Esophagus muscularis mucosa (tissue), 4 donors: Measurements from ENCODE around the gene OBP2A. TPM values are rescaled to one million over a fixed set of nuclear protein-coding genes. Genes with fewer than 3 reads are reported as not detected.

ENCODE experiments used
- DNase-seq: peaks from one replicate; pipeline ENCODE4 v3.0.0-alpha.2; 2017; ENCODE audit errors: extremely low spot score
- H3K27ac ChIP-seq, 4 donors: fragments of 200-600 bp; sonication (generic); replicated peaks in 1 of 4; 1 replicate in 3 of 4; 2 replicates in 1 of 4; pipeline ENCODE4 v1.5.1; 2016 to 2019; ENCODE audit warnings: mild to moderate bottlenecking in 1 of 4
- H3K27me3 ChIP-seq, 4 donors: fragments of 200-600 bp; sonication (generic); one replicate each; pipeline versions ENCODE4 v1.5.1 to v1.6.0; 2016 to 2019
- H3K36me3 ChIP-seq, 4 donors: fragments of 200-600 bp; sonication (generic); one replicate each; pipeline ENCODE4 v1.5.1; 2016 to 2019
- H3K4me1 ChIP-seq, 4 donors: fragments of 200-600 bp; sonication (generic); one replicate each; pipeline ENCODE4 v1.5.1; 2016 to 2019
- H3K4me3 ChIP-seq, 4 donors: fragments of 200-600 bp; sonication (generic); 1 replicate in 2 of 4; 2 replicates in 2 of 4; pipeline ENCODE4 v1.5.1; 2016 to 2019; ENCODE audit warnings: mild to moderate bottlenecking in 4 of 4, moderate library complexity in 1 of 4
- H3K9me3 ChIP-seq, 4 donors: fragments of 200-600 bp; sonication (generic); 1 replicate in 3 of 4; 2 replicates in 1 of 4; pipeline ENCODE4 v1.5.1; 2016 to 2019
- EP300 ChIP-seq: sonication (generic); formaldehyde crosslinking; IDR thresholded peaks from one replicate; pipeline ENCODE4 v1.6.1; 2017; ENCODE audit warnings: antibody characterized with exemption
- POLR2A ChIP-seq: fragments of 450-650 bp; IDR thresholded peaks from one replicate; pipeline ENCODE4 v1.6.1; 2017; ENCODE audit warnings: antibody characterized with exemption, moderate library complexity, mild to moderate bottlenecking, low read depth
- POLR2AphosphoS5 ChIP-seq, 2 donors: sonication (generic); formaldehyde crosslinking; IDR thresholded peaks; one replicate each; pipeline ENCODE4 v1.6.1; 2017; ENCODE audit warnings: antibody characterized with exemption in 2 of 2
- WGBS: methylation state at CpG from one replicate; pipeline ENCODE4 v1.1.5; 2018; 5-methylcytosine and 5-hydroxymethylcytosine counted together
- intact Hi-C: fragments of 100-400 bp; cut with DNase I; formaldehyde crosslinking; loops from one replicate; pipeline ENCODE4 v1.15.1; 2023
- total RNA-seq, 4 donors: library from RNA; depleted of rRNA; stranded (reverse); fragments of >200 nt; gene quantifications; one replicate each; pipeline versions ENCODE4 v1.1.0 to v1.2.1, GENCODE V29; 2016
- TF ChIP-seq, protein P1 (sequence below), 3 experiments: fragments of 200-600 bp in 2 of 3; fragments of 450-650 bp in 1 of 3; sonication (generic) in 2 of 3; IDR thresholded peaks; one replicate each; pipeline ENCODE4 v1.5.1; 2017 to 2019; ENCODE audit warnings: antibody characterized with exemption in 3 of 3, mild to moderate bottlenecking in 2 of 3, moderate library complexity in 1 of 3

The OBP2A gene
- total RNA-seq, 4 donors from 2014 or later, result not detected

DNA sequence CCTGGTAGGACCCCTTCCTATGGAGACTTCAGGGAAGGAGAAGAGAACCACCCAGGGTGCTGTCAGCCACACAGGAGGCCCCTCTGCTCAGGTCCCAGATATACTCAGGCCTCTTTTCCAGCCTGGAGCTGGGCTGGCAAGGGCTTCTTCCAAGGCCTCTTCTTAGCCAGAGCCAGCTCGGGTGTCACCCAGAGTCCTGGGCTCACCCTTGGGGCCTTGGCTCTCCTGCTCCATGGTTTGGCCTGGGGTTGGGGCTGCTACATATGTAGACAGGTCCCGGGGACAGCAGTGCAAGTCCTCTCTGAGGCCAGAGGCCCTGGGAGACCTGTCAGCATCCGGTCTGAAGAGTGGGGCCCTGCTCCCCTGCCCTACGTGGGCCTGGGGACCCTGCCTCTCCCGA is 38.4 kb downstream of the OBP2A start:
- DNase-seq, result no peak
- no peaks in the 10 kb centered on the region for H3K4me1 ChIP-seq
- H3K9me3 ChIP-seq, result no peaks in the 10 kb centered on the region
- H3K4me3 ChIP-seq, result no peak overlapping the region
- no peak for TF ChIP-seq EP300
- no peaks in the 10 kb centered on the region for H3K36me3 ChIP-seq
- no peak overlapping the region for H3K27ac ChIP-seq
- 67% methylated on average over 1 of the region's 5 CpGs for WGBS
- intact Hi-C loops, result no loop called here
- H3K27me3 ChIP-seq, result peaks cover 0 to 82% (median 2%) of the 10 kb centered on the region in 4 donors

DNA sequence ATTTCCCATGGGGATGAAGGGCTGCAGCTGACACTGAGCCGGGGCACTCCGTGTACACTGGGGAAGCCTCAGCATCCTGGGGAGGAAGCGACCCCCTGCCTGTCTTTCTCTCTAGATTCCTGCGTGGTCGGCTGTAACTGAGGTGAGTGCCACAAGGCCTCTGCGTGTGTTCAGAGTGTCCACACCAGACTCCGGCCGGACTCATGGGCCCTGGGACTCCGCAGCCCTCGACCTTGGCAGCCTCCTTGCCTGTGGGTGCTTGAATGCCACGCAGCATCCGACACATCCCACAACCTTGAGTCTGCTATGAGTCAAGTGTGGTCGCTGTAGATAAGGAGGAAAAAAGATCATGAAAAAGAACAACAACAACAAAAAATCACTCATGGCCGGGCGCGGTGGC is 39.0 kb downstream of the OBP2A start:
- H3K4me3 ChIP-seq, result no peak overlapping the region
- 67% methylated on average over 14 of the region's 16 CpGs for WGBS
- no peak overlapping the region for H3K27ac ChIP-seq
- H3K36me3 ChIP-seq, result no peaks in the 10 kb centered on the region
- intact Hi-C loops, result no loop called here
- H3K27me3 ChIP-seq, result peaks cover 0 to 81% (median 2%) of the 10 kb centered on the region in 4 donors
- H3K4me1 ChIP-seq, result no peaks in the 10 kb centered on the region
- no peak for DNase-seq
- H3K9me3 ChIP-seq, result no peaks in the 10 kb centered on the region
- no peak for TF ChIP-seq POLR2A
- TF ChIP-seq POLR2AphosphoS5 (IDR thresholded peaks at IDR 0.05), result no peak
- TF ChIP-seq, protein P1, sequence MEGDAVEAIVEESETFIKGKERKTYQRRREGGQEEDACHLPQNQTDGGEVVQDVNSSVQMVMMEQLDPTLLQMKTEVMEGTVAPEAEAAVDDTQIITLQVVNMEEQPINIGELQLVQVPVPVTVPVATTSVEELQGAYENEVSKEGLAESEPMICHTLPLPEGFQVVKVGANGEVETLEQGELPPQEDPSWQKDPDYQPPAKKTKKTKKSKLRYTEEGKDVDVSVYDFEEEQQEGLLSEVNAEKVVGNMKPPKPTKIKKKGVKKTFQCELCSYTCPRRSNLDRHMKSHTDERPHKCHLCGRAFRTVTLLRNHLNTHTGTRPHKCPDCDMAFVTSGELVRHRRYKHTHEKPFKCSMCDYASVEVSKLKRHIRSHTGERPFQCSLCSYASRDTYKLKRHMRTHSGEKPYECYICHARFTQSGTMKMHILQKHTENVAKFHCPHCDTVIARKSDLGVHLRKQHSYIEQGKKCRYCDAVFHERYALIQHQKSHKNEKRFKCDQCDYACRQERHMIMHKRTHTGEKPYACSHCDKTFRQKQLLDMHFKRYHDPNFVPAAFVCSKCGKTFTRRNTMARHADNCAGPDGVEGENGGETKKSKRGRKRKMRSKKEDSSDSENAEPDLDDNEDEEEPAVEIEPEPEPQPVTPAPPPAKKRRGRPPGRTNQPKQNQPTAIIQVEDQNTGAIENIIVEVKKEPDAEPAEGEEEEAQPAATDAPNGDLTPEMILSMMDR (IDR thresholded peaks at IDR 0.05), result no peak
- TF ChIP-seq EP300, result no peak

DNA sequence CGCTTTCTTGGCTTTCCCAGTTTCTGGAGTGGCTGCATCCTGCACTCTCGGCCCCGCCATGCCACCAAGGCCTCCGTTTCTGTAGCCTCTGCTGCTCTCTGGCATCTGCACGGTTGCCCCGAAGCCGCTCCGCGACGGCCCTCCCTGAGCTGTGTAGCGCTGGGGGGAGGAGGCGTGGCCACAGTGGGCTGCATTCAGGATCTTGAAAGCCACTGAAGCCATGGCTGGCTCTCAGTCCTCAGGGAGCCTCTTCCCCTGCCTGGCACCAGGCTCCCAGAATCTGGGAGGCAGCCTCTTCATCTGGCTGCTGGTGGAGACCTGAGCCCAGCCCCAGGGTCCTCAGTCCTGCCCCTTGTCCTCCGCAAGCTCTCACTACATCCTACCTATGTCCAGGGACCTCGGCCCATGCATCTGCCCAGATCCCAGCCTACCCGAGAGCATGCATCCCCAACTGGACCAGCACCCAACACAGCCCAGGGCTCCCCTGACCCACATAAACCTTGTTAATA is 40.7 kb downstream of the OBP2A start:
- Histone ChIP-seq H3K27ac (no peak overlapping the region), H3K9me3 (no peaks in the 10 kb centered on the region), H3K36me3 (no peaks in the 10 kb centered on the region), H3K4me1 (no peaks in the 10 kb centered on the region), H3K27me3 (peaks cover 0 to 83% (median 0%) of the 10 kb centered on the region in 4 donors), H3K4me3 (no peak overlapping the region)
- intact Hi-C loops, result no loop called here
- 70% methylated on average over 14 of the region's 15 CpGs for WGBS
- TF ChIP-seq POLR2A, result no peak
- no peak for TF ChIP-seq POLR2AphosphoS5 (IDR thresholded peaks at IDR 0.05)
- no peak for TF ChIP-seq EP300
- DNase-seq, result no peak

DNA sequence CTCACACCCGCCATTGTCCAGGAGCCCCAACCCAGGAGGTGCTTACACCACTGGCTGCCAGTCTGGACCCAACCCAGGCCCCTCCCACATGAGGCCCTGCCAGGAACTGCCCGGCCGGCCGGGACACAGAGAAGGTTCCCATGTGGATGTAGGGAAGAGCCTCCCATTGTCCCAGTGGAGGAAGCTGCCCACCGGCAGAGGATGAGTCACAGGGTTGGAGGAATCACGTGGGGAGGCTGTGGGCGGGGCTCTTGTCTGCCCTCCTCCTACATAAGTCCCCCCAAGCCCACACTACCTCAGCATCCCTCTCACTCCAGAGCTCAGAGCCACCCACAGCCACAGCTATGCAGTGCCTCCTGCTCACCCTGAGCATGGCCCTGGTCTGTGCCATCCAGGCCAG is 41.7 kb downstream of the OBP2A start:
- H3K27me3 ChIP-seq, result peaks cover 0 to 84% (median 3%) of the 10 kb centered on the region in 4 donors

DNA sequence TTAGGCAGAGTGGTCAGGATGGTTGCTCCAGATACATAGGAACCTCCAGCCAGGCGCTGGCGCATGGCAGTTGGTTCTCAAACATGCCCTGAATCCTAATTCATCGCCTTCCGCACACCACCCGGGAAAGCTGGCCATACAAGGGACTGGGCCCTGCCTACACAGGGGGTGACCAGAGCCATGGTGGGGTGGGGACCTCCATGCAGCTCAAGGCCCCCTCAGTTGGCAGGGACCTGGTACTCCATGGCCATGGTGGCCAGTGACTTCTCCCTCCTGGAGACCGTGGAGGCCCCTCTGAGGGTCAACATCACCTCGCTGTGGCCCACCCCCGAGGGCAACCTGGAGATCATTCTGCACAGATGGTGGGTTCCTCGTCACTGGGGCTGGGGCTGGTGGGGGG is 42.4 kb downstream of the OBP2A start:
- intact Hi-C loops, result no loop called here
- no CpG with 5 or more reads among the region's 9 CpGs for WGBS
- no peak for DNase-seq
- TF ChIP-seq, protein P1 (IDR thresholded peaks at IDR 0.05), result no peak
- no peak for TF ChIP-seq EP300
- no peak for TF ChIP-seq POLR2A
- no peak for TF ChIP-seq POLR2AphosphoS5 (IDR thresholded peaks at IDR 0.05)
- Histone ChIP-seq H3K27ac (no peak overlapping the region), H3K9me3 (no peaks in the 10 kb centered on the region), H3K4me3 (no peak overlapping the region), H3K4me1 (no peaks in the 10 kb centered on the region), H3K36me3 (no peaks in the 10 kb centered on the region), H3K27me3 (peaks cover 0 to 78% (median 3%) of the 10 kb centered on the region in 4 donors)

More for the DNA sequence above, 41.7 kb downstream of the OBP2A start:
- Histone ChIP-seq H3K36me3 (no peaks in the 10 kb centered on the region), H3K4me1 (no peaks in the 10 kb centered on the region), H3K4me3 (no peak overlapping the region), H3K9me3 (no peaks in the 10 kb centered on the region), H3K27ac (no peak overlapping the region)
- no peak for DNase-seq
- WGBS, result no CpG with 5 or more reads among the region's 7 CpGs
- intact Hi-C loops, result no loop called here
- TF ChIP-seq, protein P1 (IDR thresholded peaks at IDR 0.05), result no peak
- TF ChIP-seq POLR2AphosphoS5 (IDR thresholded peaks at IDR 0.05), result no peak
